Ishikawa (cell line): Measurements from ENCODE around the gene CAMK1D.

ENCODE experiments used
- CEBPB ChIP-seq: IDR thresholded peaks from 2 replicates; pipeline ENCODE4 v1.6.1; 2012
- EP300 ChIP-seq: IDR thresholded peaks from 2 replicates; pipeline ENCODE4 v1.6.1; 2012; ENCODE audit warnings: borderline replicate concordance
- YY1 ChIP-seq: IDR thresholded peaks from 2 replicates; pipeline ENCODE4 v1.6.1; 2012; ENCODE audit warnings: low read depth

- TF ChIP-seq CEBPB (no peak), EP300 (no peak), YY1 (no peak)
Measured at GRCh38 chr10:12854988-12855387, 505.6 kb downstream of the CAMK1D start.
